GM18508 (cell line): ENCODE data around the gene ADGRL4.
A peak's percentile ranks its signal among the peaks of the same experiment; 100 is the strongest.
"Not testable (repeated sequence)": the region's sequence is repeated elsewhere in the genome, so short reads cannot be mapped to it uniquely, and the experiment has no call there.

ENCODE experiments used
- ATAC-seq: cut with Tn5 transposase; IDR thresholded peaks from one replicate; pipeline ENCODE4 v1.9.1; 2021; ENCODE audit warnings: moderate number of reproducible peaks; ENCODE audit not compliant: insufficient read depth, unreplicated experiment

Gene ADGRL4

GRCh38 chr1:78919150-78919549 lies 87.4 kb downstream of the ADGRL4 start:
- no peak for ATAC-seq

- ATAC-seq, result no peak
Observed at GRCh38 chr1:78918157-78918556, 88.4 kb downstream of the ADGRL4 start.

- no peak for ATAC-seq
Observed at GRCh38 chr1:78916986-78917385, 89.5 kb downstream of the ADGRL4 start.

DNA sequence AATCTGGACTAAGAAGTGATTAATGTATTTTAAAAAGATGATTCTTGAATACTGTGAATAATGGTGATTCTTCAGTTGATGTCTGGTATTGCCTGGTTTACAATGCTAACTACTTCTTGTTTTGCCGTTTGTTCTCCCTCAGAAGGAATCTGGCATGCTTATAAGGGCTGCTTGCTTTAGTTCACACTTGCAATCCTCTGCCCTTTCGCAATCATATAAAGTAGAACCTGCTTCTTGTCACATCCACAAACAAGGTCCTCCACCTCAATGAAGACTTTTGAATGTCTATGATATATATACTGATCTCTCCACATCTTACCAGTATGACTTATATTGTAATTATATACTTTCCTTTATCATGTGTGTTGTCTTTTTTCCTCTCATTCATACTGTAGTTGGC lies 92.6 kb downstream of the ADGRL4 start:
- ATAC-seq, result no peak

DNA sequence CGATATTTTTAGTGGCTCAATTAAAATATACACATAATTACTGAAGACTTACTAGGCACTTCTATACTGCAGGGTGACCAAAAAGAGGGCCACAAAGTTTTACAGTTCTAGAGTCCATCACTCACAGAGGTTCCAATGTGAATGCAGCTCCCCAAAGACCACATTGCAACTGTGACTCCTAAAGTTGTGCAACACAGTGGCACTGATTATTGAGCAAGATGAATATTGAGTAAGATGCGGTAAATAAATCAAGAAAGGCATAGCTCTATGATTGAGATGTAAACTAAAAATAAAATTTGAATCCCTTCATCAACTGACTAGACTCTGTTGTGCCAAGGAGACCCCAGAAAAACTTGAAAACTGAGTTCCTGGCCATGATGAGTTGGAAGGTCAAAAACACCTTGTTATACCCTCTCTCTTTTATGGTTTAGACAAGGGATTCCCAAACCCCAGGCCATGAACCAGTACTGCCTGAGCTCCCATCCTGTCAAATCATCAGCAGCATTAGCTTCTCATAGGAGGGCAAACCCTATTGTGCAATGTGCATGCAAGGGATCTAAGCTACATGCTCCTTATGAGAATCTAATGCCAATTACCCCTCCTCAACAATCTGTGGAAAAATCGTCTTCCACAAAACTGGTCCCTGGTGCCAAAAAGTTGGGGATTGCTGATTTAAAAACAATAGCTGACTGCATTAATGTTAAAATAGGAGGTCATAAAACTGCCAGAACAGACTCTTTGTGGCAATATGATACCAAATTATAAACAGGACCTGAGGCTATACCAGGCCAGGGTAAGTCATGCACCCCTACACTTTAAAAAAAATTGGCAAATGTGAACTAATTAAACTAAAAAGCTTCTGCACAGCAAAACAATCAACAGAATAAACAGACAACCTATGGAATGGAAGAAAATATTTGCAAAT lies 94.3 kb downstream of the ADGRL4 start:
- no peak for ATAC-seq

DNA sequence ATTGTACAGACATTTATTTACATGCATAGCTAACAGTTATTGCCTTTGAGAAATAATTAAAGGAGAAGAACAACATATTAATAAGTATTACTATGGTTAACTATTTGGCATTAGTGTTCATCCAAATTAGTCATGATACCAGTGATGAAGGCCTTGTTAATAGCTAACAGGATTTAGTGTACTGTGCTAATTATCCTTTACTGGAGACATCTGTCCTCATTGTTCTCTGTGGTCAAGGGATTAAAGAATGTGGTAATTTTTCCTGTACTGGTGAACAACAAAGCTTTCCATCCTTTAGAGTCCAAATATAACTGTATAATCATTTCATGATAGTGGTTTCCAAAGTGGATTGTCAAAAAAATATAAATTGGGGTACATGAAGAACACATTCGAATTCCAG lies 103.9 kb downstream of the ADGRL4 start:
- no peak for ATAC-seq

DNA sequence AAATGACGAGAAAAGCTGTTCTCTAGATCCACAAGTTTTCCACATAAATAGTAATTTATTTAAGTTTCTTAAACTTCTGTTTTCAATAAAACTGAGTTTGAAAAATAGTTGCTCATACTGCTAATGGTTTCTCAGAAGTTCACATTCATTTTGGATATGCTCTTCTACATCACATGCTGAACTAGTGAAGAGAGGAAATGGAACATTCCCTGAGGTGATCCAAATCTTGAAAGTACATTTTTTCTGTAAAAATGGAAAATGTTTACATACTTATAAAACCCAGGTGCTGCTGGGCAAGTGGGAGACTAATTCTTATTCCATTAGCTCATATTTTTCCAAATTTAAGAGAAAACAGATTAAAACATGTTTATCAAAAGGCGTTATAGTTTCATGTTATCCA lies 111.7 kb downstream of the ADGRL4 start:
- no peak for ATAC-seq

- ATAC-seq, result no peak
Observed at GRCh38 chr1:78892260-78892840, 114.2 kb downstream of the ADGRL4 start.

DNA sequence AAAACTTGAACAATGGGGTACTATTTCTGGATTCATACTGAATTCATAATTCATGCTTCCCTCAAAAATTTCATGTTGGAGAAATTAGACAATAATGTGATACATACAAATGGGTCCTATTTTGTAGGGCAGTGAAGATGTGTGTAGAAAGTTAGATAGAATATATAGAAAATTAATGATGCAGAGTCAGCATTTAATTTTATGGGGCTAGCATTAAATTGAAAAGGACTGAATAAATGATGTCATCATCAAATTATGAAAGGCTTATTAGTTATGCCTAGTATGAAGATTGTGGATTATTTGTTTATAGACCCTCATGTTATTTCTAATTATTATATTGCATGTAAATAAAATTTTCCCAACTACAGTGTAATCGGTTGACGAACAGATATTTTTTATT lies 119.1 kb downstream of the ADGRL4 start:
- no peak for ATAC-seq

DNA sequence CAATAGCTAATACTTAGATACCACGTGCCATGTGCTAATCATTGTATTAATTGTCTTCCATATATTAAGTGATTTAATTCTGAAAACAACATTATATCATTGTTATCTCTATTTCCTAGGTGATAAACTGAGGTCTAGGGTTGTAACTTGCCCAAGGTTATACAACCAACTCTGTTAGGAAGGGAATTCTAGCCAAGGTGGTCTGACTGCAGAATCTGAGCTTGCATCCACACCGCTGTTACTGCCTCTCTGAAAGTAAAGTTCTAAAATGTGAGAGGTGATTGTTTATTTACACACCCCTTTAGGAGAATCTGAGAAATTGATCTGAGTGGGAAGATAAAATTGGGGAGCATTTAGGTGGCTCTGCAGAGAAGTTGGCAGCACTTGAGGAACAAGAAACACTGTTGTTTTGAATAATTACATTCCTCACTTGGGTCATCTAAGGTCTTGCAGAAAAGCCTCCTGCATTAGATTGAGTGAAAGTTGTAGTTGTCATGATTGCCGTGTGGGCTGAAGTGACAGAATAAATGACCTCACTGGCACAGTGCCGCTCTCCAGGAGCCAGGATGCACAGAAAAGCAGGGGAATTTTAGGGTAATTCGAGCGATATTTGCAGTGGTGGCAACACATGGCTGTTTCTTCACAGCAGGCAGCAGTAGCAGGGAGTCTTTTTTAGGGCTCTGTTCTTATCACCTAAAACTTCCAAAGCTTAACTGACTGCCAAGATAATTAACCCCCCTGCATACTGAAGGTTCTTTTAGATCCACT lies 121.7 kb downstream of the ADGRL4 start:
- no peak for ATAC-seq

- no peak for ATAC-seq
Observed at GRCh38 chr1:78880223-78880622, 126.3 kb downstream of the ADGRL4 start.

DNA sequence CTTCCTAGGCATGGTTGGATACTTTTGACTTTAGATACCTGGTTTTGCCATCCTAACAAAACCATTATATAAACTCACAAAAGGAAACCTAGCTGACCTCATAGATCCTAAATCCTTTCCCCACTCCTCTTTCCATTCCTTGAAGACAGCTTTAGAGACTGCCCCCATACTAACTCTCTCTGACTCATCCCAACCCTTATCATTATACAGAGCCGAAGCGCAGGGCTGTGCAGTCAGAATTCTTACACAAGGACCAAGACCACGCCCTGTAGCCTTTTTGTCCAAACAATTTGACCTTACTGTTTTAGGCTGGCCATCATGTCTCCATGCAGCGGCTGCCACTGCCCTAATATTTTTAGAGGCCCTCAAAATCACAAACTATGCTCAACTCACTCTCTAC lies 130.5 kb downstream of the ADGRL4 start:
- not testable (repeated sequence) for ATAC-seq

DNA sequence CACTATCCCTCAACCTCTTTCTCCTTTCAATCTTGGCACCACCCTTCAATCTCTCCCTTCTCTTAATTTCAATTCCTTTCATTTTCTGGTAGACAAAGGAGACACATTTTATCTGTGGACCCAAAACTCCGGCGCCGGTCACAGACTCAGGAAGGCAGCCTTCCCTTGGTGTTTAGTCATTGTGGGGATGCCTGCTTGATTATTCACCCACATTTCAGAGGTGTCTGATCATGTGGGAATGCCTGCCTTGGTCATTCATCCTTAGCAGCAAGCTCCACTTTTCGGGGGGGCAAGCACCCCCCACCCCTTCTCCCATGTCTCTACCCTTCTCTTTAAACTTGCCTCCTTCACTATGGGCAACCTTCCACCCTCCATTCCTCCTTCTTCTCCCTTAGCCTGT lies 133.7 kb downstream of the ADGRL4 start:
- ATAC-seq, result not testable (repeated sequence)

- no peak for ATAC-seq
Observed at GRCh38 chr1:78871249-78871648, 135.3 kb downstream of the ADGRL4 start.

GRCh38 chr1:78869136-78869535 lies 137.4 kb downstream of the ADGRL4 start:
- no peak for ATAC-seq

DNA sequence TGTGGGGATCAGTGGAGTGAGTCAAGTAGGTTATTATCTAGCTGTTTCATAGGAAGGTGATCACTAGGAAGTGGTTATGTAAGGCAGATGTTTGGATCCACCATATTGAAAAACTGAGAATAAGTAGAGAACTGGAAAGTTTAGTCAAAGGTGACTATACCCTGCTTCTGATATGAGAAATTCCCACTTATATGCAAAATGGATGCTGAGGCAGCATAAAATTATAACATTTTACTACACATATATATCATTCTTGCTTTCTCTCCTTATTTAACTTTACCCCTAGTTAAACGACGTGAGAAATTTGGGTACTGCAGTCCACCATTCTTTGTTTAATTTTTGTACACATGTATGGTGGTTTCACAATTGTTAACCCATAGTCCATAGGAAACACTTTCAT lies 142.4 kb downstream of the ADGRL4 start:
- no peak for ATAC-seq

- ATAC-seq, result no peak
Observed at GRCh38 chr1:78856096-78856495, 150.4 kb downstream of the ADGRL4 start.

- peak; percentile 95 for ATAC-seq
Observed at GRCh38 chr1:78855258-78855657, 151.3 kb downstream of the ADGRL4 start.

- no peak for ATAC-seq
Observed at GRCh38 chr1:78854556-78854955, 152.0 kb downstream of the ADGRL4 start.

DNA sequence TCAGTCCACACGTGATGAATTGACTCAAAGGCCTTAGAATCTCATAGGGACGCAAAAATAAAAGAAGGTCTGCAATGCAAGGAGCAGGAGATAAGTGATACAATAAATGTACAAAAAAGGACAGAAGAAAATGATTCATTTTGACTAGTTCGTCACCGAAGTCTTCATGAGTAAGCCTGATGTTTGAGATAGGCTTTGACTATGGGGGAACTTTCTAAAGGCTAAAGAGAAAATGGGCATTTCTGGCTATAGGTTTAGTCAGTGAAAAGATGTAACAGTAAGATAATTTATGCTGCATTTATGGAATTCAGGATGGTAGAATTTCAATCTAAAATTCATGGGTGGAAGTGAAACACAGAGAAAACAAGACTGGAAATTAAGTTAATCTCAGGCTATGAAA lies 163.0 kb downstream of the ADGRL4 start:
- no peak for ATAC-seq

DNA sequence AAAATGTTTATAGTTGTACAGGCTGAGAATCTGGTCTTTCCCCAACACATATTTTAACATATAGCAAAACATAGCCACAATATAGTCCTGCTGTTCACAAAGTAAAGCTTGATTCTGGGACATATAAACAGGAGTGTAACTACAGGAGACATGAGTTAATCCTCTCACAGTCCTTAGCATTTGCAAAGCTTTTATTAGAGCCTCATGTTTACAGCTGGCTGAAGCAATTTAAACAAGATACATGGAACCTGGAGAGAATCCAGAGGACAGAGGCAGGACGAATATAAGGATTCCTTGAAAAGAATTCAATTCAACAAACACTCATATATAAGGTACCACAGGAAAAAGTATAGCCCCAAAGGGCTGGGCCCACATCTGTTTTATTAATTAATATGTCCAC lies 163.4 kb downstream of the ADGRL4 start:
- ATAC-seq, result no peak
